Measurements from ENCODE around the gene CACNA2D3. TPM values are rescaled to one million over a fixed set of nuclear protein-coding genes. Genes with fewer than 3 reads are reported as not detected.

Gene CACNA2D3
- polyA plus RNA-seq, 3 donors: 8.3 to 21.5 (median 10.4) TPM

DNA sequence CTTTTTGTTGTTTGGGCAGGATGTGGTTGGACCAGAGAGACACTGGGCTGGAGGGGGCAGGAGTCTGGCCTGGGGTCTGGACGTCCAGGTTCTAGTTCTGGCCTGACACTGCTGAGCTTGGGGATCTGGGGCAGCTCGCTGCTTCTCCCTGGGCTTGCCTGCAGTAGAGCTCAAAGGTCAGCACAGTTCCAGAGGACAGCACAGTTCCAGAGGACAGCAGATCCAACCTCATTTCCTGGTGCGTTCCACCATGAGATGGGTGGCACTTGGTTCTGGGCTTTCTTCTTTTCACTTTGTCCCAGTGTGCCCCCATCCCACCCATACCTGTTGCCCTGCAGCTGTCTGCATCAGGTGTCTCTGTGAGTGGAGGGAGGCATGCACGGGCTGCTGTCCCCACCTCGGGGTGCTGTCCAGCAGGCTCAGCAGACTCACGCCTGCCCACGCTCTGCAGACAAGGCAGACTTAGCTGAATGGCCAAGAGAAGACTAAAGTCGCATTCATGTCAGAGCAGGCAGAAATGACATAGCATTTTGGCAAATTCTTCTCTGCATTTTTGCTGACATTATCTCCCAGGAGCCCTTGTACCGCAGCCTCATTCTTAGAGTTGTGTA is 16.7 kb downstream of the CACNA2D3 start:
- Mint-ChIP-seq H3K9me3 (no peaks in the 10 kb centered on the region), H3K27ac (no peak overlapping the region), H3K36me3 (no peaks in the 10 kb centered on the region), H3K27me3 (ENCODE audit: low read depth in 3 of 3) (peaks cover 5 to 7% (median 6%) of the 10 kb centered on the region in 3 donors), H3K4me1 (no peaks in the 10 kb centered on the region), H3K4me3 (no peak overlapping the region)
- Histone ChIP-seq H3K27ac (ENCODE audit: low read depth in 1 of 2, low read length in 2 of 2) (no peak overlapping the region), H3K9ac (ENCODE audit: insufficient read depth, low read length, poor library complexity, severe bottlenecking) (no peak overlapping the region), H3K4me3 (replicated peaks in 1 of 3; ENCODE audit: low read depth in 2 of 3, low read length in 3 of 3) (no peak overlapping the region), H3K9me3 (replicated peaks in 1 of 2; ENCODE audit: control insufficient read depth in 1 of 2, insufficient read depth in 1 of 2, low read length in 2 of 2) (no peaks in the 10 kb centered on the region), H3K36me3 (replicated peaks in 1 of 2; ENCODE audit: control insufficient read depth in 1 of 2, insufficient read depth in 2 of 2, low read length in 2 of 2) (no peaks in the 10 kb centered on the region), H3K4me2 (replicated peaks; ENCODE audit: extremely low read depth, low read length, poor library complexity, severe bottlenecking) (no peak overlapping the region), H3K4me1 (ENCODE audit: control insufficient read depth in 1 of 2, insufficient read depth in 2 of 2, low read length in 2 of 2) (no peaks in the 10 kb centered on the region), H3K27me3 (ENCODE audit: control insufficient read depth in 2 of 2, insufficient read depth in 2 of 2, low read length in 2 of 2) (no peaks in the 10 kb centered on the region), H3K79me2 (ENCODE audit: insufficient read depth, low read length) (no peaks in the 10 kb centered on the region), H4K20me1 (ENCODE audit: insufficient read depth, low read length) (no peaks in the 10 kb centered on the region), H2AFZ (ENCODE audit: insufficient read depth, low read depth, low read length, poor library complexity, severe bottlenecking) (no peak overlapping the region)
- no peak for DNase-seq
- WGBS (ENCODE audit: insufficient coverage): 72% methylated on average over 6 of the region's 9 CpGs
- intact Hi-C loops (cut with micrococcal nuclease): no loop called here
- TF ChIP-seq, protein P1, sequence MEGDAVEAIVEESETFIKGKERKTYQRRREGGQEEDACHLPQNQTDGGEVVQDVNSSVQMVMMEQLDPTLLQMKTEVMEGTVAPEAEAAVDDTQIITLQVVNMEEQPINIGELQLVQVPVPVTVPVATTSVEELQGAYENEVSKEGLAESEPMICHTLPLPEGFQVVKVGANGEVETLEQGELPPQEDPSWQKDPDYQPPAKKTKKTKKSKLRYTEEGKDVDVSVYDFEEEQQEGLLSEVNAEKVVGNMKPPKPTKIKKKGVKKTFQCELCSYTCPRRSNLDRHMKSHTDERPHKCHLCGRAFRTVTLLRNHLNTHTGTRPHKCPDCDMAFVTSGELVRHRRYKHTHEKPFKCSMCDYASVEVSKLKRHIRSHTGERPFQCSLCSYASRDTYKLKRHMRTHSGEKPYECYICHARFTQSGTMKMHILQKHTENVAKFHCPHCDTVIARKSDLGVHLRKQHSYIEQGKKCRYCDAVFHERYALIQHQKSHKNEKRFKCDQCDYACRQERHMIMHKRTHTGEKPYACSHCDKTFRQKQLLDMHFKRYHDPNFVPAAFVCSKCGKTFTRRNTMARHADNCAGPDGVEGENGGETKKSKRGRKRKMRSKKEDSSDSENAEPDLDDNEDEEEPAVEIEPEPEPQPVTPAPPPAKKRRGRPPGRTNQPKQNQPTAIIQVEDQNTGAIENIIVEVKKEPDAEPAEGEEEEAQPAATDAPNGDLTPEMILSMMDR (IDR thresholded peaks at IDR 0.05): no peak

DNA sequence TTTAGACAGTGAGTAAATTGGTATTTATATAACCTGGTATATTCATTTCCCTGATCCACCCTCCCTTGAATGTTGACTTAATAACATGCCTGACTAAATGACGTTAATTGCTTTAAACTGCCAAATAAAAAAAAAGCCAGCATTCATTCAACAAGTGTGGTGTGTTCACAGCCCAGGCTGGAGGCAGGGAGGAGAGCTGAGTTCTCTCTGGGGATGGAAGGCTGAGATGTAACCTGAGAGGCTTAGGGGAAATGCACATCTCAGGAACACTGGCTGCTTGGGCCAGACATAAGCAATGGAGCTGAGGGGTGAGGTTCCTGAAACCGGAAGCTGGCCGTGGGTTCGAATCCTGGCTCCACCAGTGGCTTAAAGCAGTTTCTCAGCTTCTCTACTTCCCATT is 17.3 kb downstream of the CACNA2D3 start:
- Histone ChIP-seq H3K4me2 (replicated peaks; ENCODE audit: extremely low read depth, low read length, poor library complexity, severe bottlenecking) (no peak overlapping the region), H3K4me1 (ENCODE audit: control insufficient read depth in 1 of 2, insufficient read depth in 2 of 2, low read length in 2 of 2) (no peaks in the 10 kb centered on the region), H2AFZ (ENCODE audit: insufficient read depth, low read depth, low read length, poor library complexity, severe bottlenecking) (no peak overlapping the region), H3K9ac (ENCODE audit: insufficient read depth, low read length, poor library complexity, severe bottlenecking) (no peak overlapping the region), H4K20me1 (ENCODE audit: insufficient read depth, low read length) (no peaks in the 10 kb centered on the region), H3K27ac (ENCODE audit: low read depth in 1 of 2, low read length in 2 of 2) (no peak overlapping the region), H3K4me3 (replicated peaks in 1 of 3; ENCODE audit: low read depth in 2 of 3, low read length in 3 of 3) (no peak overlapping the region), H3K36me3 (replicated peaks in 1 of 2; ENCODE audit: control insufficient read depth in 1 of 2, insufficient read depth in 2 of 2, low read length in 2 of 2) (no peaks in the 10 kb centered on the region), H3K9me3 (replicated peaks in 1 of 2; ENCODE audit: control insufficient read depth in 1 of 2, insufficient read depth in 1 of 2, low read length in 2 of 2) (no peaks in the 10 kb centered on the region), H3K27me3 (ENCODE audit: control insufficient read depth in 2 of 2, insufficient read depth in 2 of 2, low read length in 2 of 2) (no peaks in the 10 kb centered on the region), H3K79me2 (ENCODE audit: insufficient read depth, low read length) (no peaks in the 10 kb centered on the region)
- TF ChIP-seq, protein P1 (IDR thresholded peaks at IDR 0.05): no peak
- H3K9me3 Mint-ChIP-seq: no peaks in the 10 kb centered on the region
- H3K27ac Mint-ChIP-seq: no peak overlapping the region
- intact Hi-C loops (cut with micrococcal nuclease): no loop called here
- DNase-seq: no peak
- no peak overlapping the region for H3K4me3 Mint-ChIP-seq
- peaks cover 3 to 7% (median 6%) of the 10 kb centered on the region in 3 donors for H3K27me3 Mint-ChIP-seq (ENCODE audit: low read depth in 3 of 3)
- H3K4me1 Mint-ChIP-seq: no peaks in the 10 kb centered on the region
- no peaks in the 10 kb centered on the region for H3K36me3 Mint-ChIP-seq
- WGBS (ENCODE audit: insufficient coverage): no CpG with 5 or more reads among the region's 4 CpGs

All from CD14-positive monocyte (primary cell).